HepG2 (cell line): ENCODE results near the gene PMFBP1. TPM values are rescaled to one million over a fixed set of nuclear protein-coding genes. Genes with fewer than 3 reads are reported as not detected.
A peak's percentile ranks its signal among the peaks of the same experiment; 100 is the strongest.

ENCODE experiments used
- ATAD3A ChIP-seq: sonication (generic); formaldehyde crosslinking; IDR thresholded peaks from 2 replicates; pipeline ENCODE4 v1.4.0; 2020; ENCODE audit warnings: missing genetic modification reagents
- ATM ChIP-seq: fragments of 450-650 bp; IDR thresholded peaks from 2 replicates; pipeline ENCODE4 v1.7.1; 2017; ENCODE audit warnings: mild to moderate bottlenecking, borderline replicate concordance
- CEBPB ChIP-seq: IDR thresholded peaks from 2 replicates; pipeline ENCODE4 v1.6.1; 2011; ENCODE audit warnings: low read depth, low read length, improper control_type of control experiment, borderline replicate concordance
- CEBPG ChIP-seq: IDR thresholded peaks from 2 replicates; pipeline ENCODE4 v1.6.1; 2016
- CENPX ChIP-seq: sonication (generic); formaldehyde crosslinking; IDR thresholded peaks from 2 replicates; pipeline ENCODE4 v1.9.0; 2021; ENCODE audit warnings: mild to moderate bottlenecking, missing genetic modification reagents, moderate library complexity
- FOXK2 ChIP-seq: fragments of 450-650 bp; IDR thresholded peaks from 2 replicates; pipeline ENCODE4 v1.6.1; 2016
- GTF3A ChIP-seq: sonication (generic); formaldehyde crosslinking; conservative IDR thresholded peaks from 2 replicates; pipeline ENCODE4 v1.4.0; 2020; ENCODE audit warnings: mild to moderate bottlenecking, missing genetic modification reagents
- IRX3 ChIP-seq: sonication (generic); formaldehyde crosslinking; IDR thresholded peaks from 2 replicates; pipeline ENCODE4 v1.8.1; 2023; ENCODE audit warnings: mild to moderate bottlenecking, low read depth, missing genetic modification reagents, borderline replicate concordance
- MTF2 ChIP-seq: sonication (generic); formaldehyde crosslinking; IDR thresholded peaks from 2 replicates; pipeline ENCODE4 v1.5.0; 2020; ENCODE audit warnings: missing genetic modification reagents, borderline replicate concordance
- NR1H2 ChIP-seq: sonication (generic); formaldehyde crosslinking; IDR thresholded peaks from 2 replicates; pipeline ENCODE4 v1.8.1; 2022; ENCODE audit warnings: low read depth, missing genetic modification reagents, borderline replicate concordance
- PITX1 ChIP-seq: sonication (generic); formaldehyde crosslinking; IDR thresholded peaks from 2 replicates; pipeline ENCODE4 v1.5.1; 2020; ENCODE audit warnings: mild to moderate bottlenecking, missing genetic modification reagents
- REXO4 ChIP-seq: sonication (generic); formaldehyde crosslinking; IDR thresholded peaks from 2 replicates; pipeline ENCODE4 v1.8.0; 2022; ENCODE audit warnings: missing genetic modification reagents, mild to moderate bottlenecking, borderline replicate concordance
- SAFB2 ChIP-seq: sonication (generic); formaldehyde crosslinking; IDR thresholded peaks from 2 replicates; pipeline ENCODE4 v1.5.1; 2020; ENCODE audit warnings: missing genetic modification reagents, low read depth, mild to moderate bottlenecking, borderline replicate concordance
- SMARCC2 ChIP-seq: fragments of 450-650 bp; IDR thresholded peaks from 2 replicates; pipeline ENCODE4 v1.6.1; 2017; ENCODE audit warnings: antibody characterized with exemption, mild to moderate bottlenecking
- TBX2 ChIP-seq: sonication (generic); formaldehyde crosslinking; IDR thresholded peaks from 2 replicates; pipeline ENCODE4 v1.5.0; 2020; ENCODE audit warnings: missing genetic modification reagents, mild to moderate bottlenecking, borderline replicate concordance
- ZC3H13 ChIP-seq: sonication (generic); formaldehyde crosslinking; IDR thresholded peaks from 2 replicates; pipeline ENCODE4 v1.8.1; 2023; ENCODE audit warnings: mild to moderate bottlenecking, missing genetic modification reagents, moderate library complexity
- ZNF160 ChIP-seq: sonication (generic); formaldehyde crosslinking; IDR thresholded peaks from 2 replicates; pipeline ENCODE4 v1.8.0; 2022; ENCODE audit warnings: mild to moderate bottlenecking, inconsistent platforms, missing genetic modification reagents
- ZNF251 ChIP-seq: sonication (generic); formaldehyde crosslinking; IDR thresholded peaks from 2 replicates; pipeline ENCODE4 v1.9.0; 2021; ENCODE audit warnings: mild to moderate bottlenecking, missing genetic modification reagents
- ZNF543 ChIP-seq: sonication (generic); formaldehyde crosslinking; IDR thresholded peaks from 2 replicates; pipeline ENCODE4 v1.4.0; 2020; ENCODE audit warnings: mild to moderate bottlenecking, missing genetic modification reagents
- ZNF775 ChIP-seq: sonication (generic); formaldehyde crosslinking; IDR thresholded peaks from 2 replicates; pipeline ENCODE4 v1.4.0; 2020; ENCODE audit warnings: missing genetic modification reagents, mild to moderate bottlenecking, moderate library complexity, borderline replicate concordance
- ZNF83 ChIP-seq: sonication (generic); formaldehyde crosslinking; IDR thresholded peaks from 2 replicates; pipeline ENCODE4 v1.4.0; 2020; ENCODE audit warnings: missing genetic modification reagents, mild to moderate bottlenecking, borderline replicate concordance
- polyA plus RNA-seq, 8 experiments: library from polyadenylated mRNA; depleted of rRNA in 3 of 8; stranded (reverse) in 7 of 8; unstranded in 1 of 8; fragments of >200 nt; fragmentation: Illumina TruSeq in 4 of 8; extraction: Trizol in 4 of 8; gene quantifications; 2 replicates each; pipeline versions ENCODE4 v1.2.1 to v1.2.3, GENCODE V29; 2011 to 2016; ENCODE audit warnings: low read depth in 4 of 8, missing spikeins in 1 of 8, mixed read lengths in 1 of 8; ENCODE audit not compliant: insufficient read depth in 1 of 8
- total RNA-seq, 5 experiments: library from RNA; depleted of rRNA; stranded (reverse); fragments of >200 nt; fragmentation: Illumina TruSeq; extraction: Trizol; gene quantifications; 2 replicates each; pipeline ENCODE4 v1.2.3, GENCODE V29; 2016; ENCODE audit warnings: low read depth in 1 of 5
- TF ChIP-seq, protein P1 (sequence below): sonication (generic); formaldehyde crosslinking; conservative IDR thresholded peaks from 2 replicates; pipeline ENCODE4 v1.4.0; 2020; ENCODE audit warnings: mild to moderate bottlenecking, missing genetic modification reagents, moderate library complexity
- TF ChIP-seq, protein P2 (sequence below), 2 experiments: sonication (generic) in 1 of 2; formaldehyde crosslinking in 1 of 2; IDR thresholded peaks; 2 replicates each; pipeline versions ENCODE4 v1.4.0 to v1.6.1; 2018 to 2020; ENCODE audit warnings: missing genetic modification reagents in 2 of 2, borderline replicate concordance in 1 of 2, low read depth in 1 of 2, mild to moderate bottlenecking in 1 of 2, missing biosample characterization in 1 of 2
- TF ChIP-seq, protein P3 (sequence below): sonication (generic); formaldehyde crosslinking; IDR thresholded peaks from 2 replicates; pipeline ENCODE4 v1.4.0; 2020; ENCODE audit warnings: mild to moderate bottlenecking, missing genetic modification reagents

The PMFBP1 gene
- total and polyA plus RNA-seq, 2 of the 13 experiments (the other 11 are each of a cell fraction or from before 2014, with no cell fraction given) = 1.9 to 3.8 TPM

DNA sequence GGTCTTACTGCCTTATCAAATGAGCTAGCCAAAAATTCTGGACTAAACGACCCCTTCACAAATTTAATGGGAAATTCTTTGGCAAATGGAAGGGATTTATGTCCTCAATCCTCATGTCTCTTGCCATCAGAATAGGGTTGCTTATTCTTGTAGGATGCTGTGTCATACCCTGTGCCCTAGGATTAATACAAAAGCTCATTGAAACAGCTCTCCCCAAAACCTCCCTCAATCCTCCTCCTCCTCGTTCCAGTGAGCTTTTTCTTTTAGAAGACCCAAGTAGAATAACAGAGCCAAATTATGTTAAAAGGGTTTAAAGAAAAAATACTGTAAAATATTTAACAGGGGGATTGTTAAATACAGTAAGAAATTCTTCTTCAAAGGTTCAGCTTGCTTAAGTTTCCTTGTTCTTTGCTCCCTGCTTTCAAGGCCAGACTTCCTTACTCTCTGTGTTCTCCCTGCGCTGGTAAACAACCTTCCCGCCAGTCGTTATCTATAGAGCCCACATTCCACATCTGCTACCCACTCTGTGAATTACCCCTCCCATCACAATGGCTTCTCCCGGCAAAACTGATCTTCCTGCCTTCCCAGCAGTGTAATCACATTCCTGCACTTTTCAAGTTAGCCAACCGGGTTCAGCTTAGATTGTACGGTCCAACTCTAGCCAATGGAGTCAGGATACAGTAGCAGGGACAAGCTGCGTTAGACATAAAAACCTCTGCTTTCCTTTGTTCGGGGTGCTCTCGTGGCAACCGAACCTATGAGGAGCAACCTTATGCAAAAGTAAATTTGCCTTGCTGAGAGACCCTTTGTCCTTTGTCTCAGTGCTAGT is 99.2 kb downstream of the PMFBP1 start (continued):
- TF ChIP-seq ATM = no peak
- TF ChIP-seq ZNF160 (CRISPR knock-in tag) = no peak
- TF ChIP-seq ZNF775 = no peak
- TF ChIP-seq ATAD3A (CRISPR knock-in tag) = no peak
- TF ChIP-seq, protein P1, sequence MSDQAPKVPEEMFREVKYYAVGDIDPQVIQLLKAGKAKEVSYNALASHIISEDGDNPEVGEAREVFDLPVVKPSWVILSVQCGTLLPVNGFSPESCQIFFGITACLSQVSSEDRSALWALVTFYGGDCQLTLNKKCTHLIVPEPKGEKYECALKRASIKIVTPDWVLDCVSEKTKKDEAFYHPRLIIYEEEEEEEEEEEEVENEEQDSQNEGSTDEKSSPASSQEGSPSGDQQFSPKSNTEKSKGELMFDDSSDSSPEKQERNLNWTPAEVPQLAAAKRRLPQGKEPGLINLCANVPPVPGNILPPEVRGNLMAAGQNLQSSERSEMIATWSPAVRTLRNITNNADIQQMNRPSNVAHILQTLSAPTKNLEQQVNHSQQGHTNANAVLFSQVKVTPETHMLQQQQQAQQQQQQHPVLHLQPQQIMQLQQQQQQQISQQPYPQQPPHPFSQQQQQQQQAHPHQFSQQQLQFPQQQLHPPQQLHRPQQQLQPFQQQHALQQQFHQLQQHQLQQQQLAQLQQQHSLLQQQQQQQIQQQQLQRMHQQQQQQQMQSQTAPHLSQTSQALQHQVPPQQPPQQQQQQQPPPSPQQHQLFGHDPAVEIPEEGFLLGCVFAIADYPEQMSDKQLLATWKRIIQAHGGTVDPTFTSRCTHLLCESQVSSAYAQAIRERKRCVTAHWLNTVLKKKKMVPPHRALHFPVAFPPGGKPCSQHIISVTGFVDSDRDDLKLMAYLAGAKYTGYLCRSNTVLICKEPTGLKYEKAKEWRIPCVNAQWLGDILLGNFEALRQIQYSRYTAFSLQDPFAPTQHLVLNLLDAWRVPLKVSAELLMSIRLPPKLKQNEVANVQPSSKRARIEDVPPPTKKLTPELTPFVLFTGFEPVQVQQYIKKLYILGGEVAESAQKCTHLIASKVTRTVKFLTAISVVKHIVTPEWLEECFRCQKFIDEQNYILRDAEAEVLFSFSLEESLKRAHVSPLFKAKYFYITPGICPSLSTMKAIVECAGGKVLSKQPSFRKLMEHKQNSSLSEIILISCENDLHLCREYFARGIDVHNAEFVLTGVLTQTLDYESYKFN (CRISPR knock-in tag) = peak; percentile 84
- TF ChIP-seq SAFB2 (CRISPR knock-in tag) = no peak
- no peak for TF ChIP-seq ZC3H13 (CRISPR knock-in tag)
- no peak for TF ChIP-seq ZNF543
- TF ChIP-seq, protein P2, sequence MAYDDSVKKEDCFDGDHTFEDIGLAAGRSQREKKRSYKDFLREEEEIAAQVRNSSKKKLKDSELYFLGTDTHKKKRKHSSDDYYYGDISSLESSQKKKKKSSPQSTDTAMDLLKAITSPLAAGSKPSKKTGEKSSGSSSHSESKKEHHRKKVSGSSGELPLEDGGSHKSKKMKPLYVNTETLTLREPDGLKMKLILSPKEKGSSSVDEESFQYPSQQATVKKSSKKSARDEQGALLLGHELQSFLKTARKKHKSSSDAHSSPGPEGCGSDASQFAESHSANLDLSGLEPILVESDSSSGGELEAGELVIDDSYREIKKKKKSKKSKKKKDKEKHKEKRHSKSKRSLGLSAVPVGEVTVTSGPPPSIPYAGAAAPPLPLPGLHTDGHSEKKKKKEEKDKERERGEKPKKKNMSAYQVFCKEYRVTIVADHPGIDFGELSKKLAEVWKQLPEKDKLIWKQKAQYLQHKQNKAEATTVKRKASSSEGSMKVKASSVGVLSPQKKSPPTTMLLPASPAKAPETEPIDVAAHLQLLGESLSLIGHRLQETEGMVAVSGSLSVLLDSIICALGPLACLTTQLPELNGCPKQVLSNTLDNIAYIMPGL (CRISPR knock-in tag; IDR thresholded peaks at IDR 0.05; ENCODE audit: borderline replicate concordance in 1 of 2, low read depth in 1 of 2) = no peak
- TF ChIP-seq, protein P3, sequence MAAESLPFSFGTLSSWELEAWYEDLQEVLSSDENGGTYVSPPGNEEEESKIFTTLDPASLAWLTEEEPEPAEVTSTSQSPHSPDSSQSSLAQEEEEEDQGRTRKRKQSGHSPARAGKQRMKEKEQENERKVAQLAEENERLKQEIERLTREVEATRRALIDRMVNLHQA (CRISPR knock-in tag) = no peak
- no peak for TF ChIP-seq NR1H2 (CRISPR knock-in tag)
- no peak for TF ChIP-seq MTF2 (CRISPR knock-in tag)
- peak; percentile 57 for TF ChIP-seq TBX2
- no peak for TF ChIP-seq PITX1 (CRISPR knock-in tag)
- TF ChIP-seq REXO4 (CRISPR knock-in tag) = no peak
- no peak for TF ChIP-seq GTF3A (CRISPR knock-in tag)
- no peak for TF ChIP-seq IRX3 (CRISPR knock-in tag)
- no peak for TF ChIP-seq CENPX (CRISPR knock-in tag)
- TF ChIP-seq CEBPB = no peak
- TF ChIP-seq CEBPG (CRISPR knock-in tag) = no peak; the same call in 1 of the 2 replicates
- peak; percentile 62 for TF ChIP-seq FOXK2
- TF ChIP-seq ZNF251 = no peak
- TF ChIP-seq SMARCC2 = no peak
- no peak for TF ChIP-seq ZNF83 (CRISPR knock-in tag)
